IMR-90 (cell line): ENCODE measurements around the gene ZNF862. TPM values are rescaled to one million over a fixed set of nuclear protein-coding genes. Genes with fewer than 3 reads are reported as not detected.
"Not testable (repeated sequence)": the region's sequence is repeated elsewhere in the genome, so short reads cannot be mapped to it uniquely, and the experiment has no call there.

Experiments used
- ATAC-seq: fragments of 200-7000 bp; cut with Tn5 transposase; 2 replicates; pipeline ENCODE4 v1.9.1; 2020; ENCODE audit warnings: low read depth, mild to moderate bottlenecking, moderate library complexity
- BruUV-seq: library from RNA; stranded (reverse); fragments of 400-500 nt; replicated peaks from 2 replicates; lab custom pipeline; 2021; lab: Mats Ljungman, UMichigan
- CTCF ChIA-PET: fragments of 300-600 bp; formaldehyde crosslinking; extraction: SDS; loops from one replicate; lab custom pipeline; 2021; ENCODE audit warnings: antibody characterized with exemption; lab: Yijun Ruan, JAX
- POLR2A ChIA-PET: fragments of 300-600 bp; sonication (Branson Sonifier 250); formaldehyde crosslinking; loops from one replicate; lab custom pipeline; 2022; ENCODE audit warnings: antibody characterized with exemption; ENCODE audit not compliant: unreplicated experiment; lab: Charles Lee
- DNase-seq: peaks from one replicate; pipeline ENCODE4 v3.0.0; 2013
- H2AFZ ChIP-seq: replicated peaks from 2 replicates; pipeline ENCODE3; 2013; ENCODE audit warnings: low read length, mild to moderate bottlenecking; ENCODE audit not compliant: poor library complexity
- H2AK5ac ChIP-seq: 2 replicates; pipeline ENCODE4 v1.6.1; 2013; ENCODE audit warnings: low read depth, low read length, inconsistent platforms
- H2AK9ac ChIP-seq: replicated peaks from 2 replicates; pipeline ENCODE3; 2013; ENCODE audit warnings: mild to moderate bottlenecking, low read depth, low read length, moderate library complexity; ENCODE audit not compliant: poor library complexity
- H2BK120ac ChIP-seq: 2 replicates; pipeline ENCODE4 v1.6.1; 2013; ENCODE audit warnings: low read depth, low read length, inconsistent platforms
- H2BK15ac ChIP-seq: 3 replicates; pipeline ENCODE4 v1.6.1; 2013; ENCODE audit warnings: low read depth, low read length, inconsistent platforms
- H2BK20ac ChIP-seq: 2 replicates; pipeline ENCODE4 v1.6.1; 2013; ENCODE audit warnings: low read depth, mild to moderate bottlenecking, inconsistent platforms, low read length, moderate library complexity
- H2BK5ac ChIP-seq: 2 replicates; pipeline ENCODE4 v1.6.1; 2013; ENCODE audit warnings: mild to moderate bottlenecking, low read depth, low read length, inconsistent platforms; ENCODE audit not compliant: poor library complexity, severe bottlenecking
- H3K14ac ChIP-seq: replicated peaks from 2 replicates; pipeline ENCODE4 v1.6.1; 2013; ENCODE audit warnings: low read depth, low read length, inconsistent platforms
- H3K18ac ChIP-seq: 2 replicates; pipeline ENCODE4 v1.6.1; 2013; ENCODE audit warnings: low read depth, low read length, control low read depth
- H3K23ac ChIP-seq: 2 replicates; pipeline ENCODE4 v1.6.1; 2013; ENCODE audit warnings: low read depth, low read length, inconsistent platforms
- H3K27ac ChIP-seq: 2 replicates; pipeline ENCODE4 v1.5.1; 2013; ENCODE audit warnings: mild to moderate bottlenecking, control low read depth, low read length; ENCODE audit not compliant: insufficient read depth
- H3K27me3 ChIP-seq: 2 replicates; pipeline ENCODE4 v1.6.1; 2013; ENCODE audit warnings: low read length; ENCODE audit not compliant: control insufficient read depth, insufficient read depth
- H3K36me3 ChIP-seq: 2 replicates; pipeline ENCODE4 v1.6.1; 2013; ENCODE audit warnings: low read length, mixed read lengths; ENCODE audit not compliant: control insufficient read depth, insufficient read depth
- H3K4ac ChIP-seq: 2 replicates; pipeline ENCODE4 v1.6.1; 2013; ENCODE audit warnings: low read depth, low read length, inconsistent platforms
- H3K4me1 ChIP-seq: 2 replicates; pipeline ENCODE4 v1.6.1; 2013; ENCODE audit warnings: low read length, mixed read lengths; ENCODE audit not compliant: control insufficient read depth, insufficient read depth
- H3K4me2 ChIP-seq: 2 replicates; pipeline ENCODE4 v1.6.1; 2013; ENCODE audit warnings: low read depth, mild to moderate bottlenecking, control low read depth, low read length, moderate library complexity
- H3K4me3 ChIP-seq: 2 replicates; pipeline ENCODE4 v1.5.1; 2013; ENCODE audit warnings: low read depth, mild to moderate bottlenecking, control low read depth, low read length, moderate library complexity; ENCODE audit not compliant: insufficient read depth
- H3K56ac ChIP-seq: 2 replicates; pipeline ENCODE4 v1.6.1; 2013; ENCODE audit warnings: low read length, inconsistent platforms; ENCODE audit not compliant: insufficient read depth; ENCODE audit errors: extremely low read depth
- H3K79me1 ChIP-seq, 2 experiments: 2 replicates each; pipeline ENCODE4 v1.6.1; 2013; ENCODE audit warnings: low read length in 2 of 2, inconsistent platforms in 1 of 2, low read depth in 1 of 2
- H3K9ac ChIP-seq: 2 replicates; pipeline ENCODE4 v1.6.1; 2013; ENCODE audit warnings: low read depth, low read length, control low read depth
- H3K9me1 ChIP-seq: 2 replicates; pipeline ENCODE4 v1.6.1; 2013; ENCODE audit warnings: low read length, inconsistent platforms; ENCODE audit not compliant: insufficient read depth
- H3K9me3 ChIP-seq: 2 replicates; pipeline ENCODE4 v1.6.1; 2013; ENCODE audit warnings: low read length; ENCODE audit not compliant: control insufficient read depth, insufficient read depth
- H4K20me1 ChIP-seq: 2 replicates; pipeline ENCODE4 v1.6.1; 2013; ENCODE audit warnings: low read length, inconsistent platforms; ENCODE audit not compliant: insufficient read depth
- H4K5ac ChIP-seq: 2 replicates; pipeline ENCODE4 v1.6.1; 2013; ENCODE audit warnings: mild to moderate bottlenecking, low read depth, low read length, control low read depth
- H4K8ac ChIP-seq, 2 experiments: 2 replicates each; pipeline ENCODE4 v1.6.1; 2013; ENCODE audit warnings: low read depth in 2 of 2, low read length in 2 of 2, control low read depth in 1 of 2, inconsistent platforms in 1 of 2
- H4K91ac ChIP-seq: 2 replicates; pipeline ENCODE4 v1.6.1; 2013; ENCODE audit warnings: low read depth, low read length, inconsistent platforms; ENCODE audit not compliant: insufficient read depth
- WGBS, 2 experiments: methylation state at CpG; one replicate each; pipeline versions ENCODE4 v1.1.5 to v1.1.7; 2013; ENCODE audit warnings: missing lambda C conversion rate in 2 of 2; ENCODE audit not compliant: insufficient read length in 1 of 2; ENCODE audit errors: extremely low coverage in 2 of 2; 5-methylcytosine and 5-hydroxymethylcytosine counted together
- dilution Hi-C: fragments of 300-500 bp; cut with HindIII; formaldehyde crosslinking; loops from one replicate; pipeline ENCODE4 v1.14.3; 2018; ENCODE audit warnings: low sequenced_read_pairs; ENCODE audit not compliant: unreplicated experiment
- in situ Hi-C: fragments of 300-500 bp; cut with MboI; formaldehyde crosslinking; loops from 3 replicates; pipeline ENCODE4 v1.14.3; 2019; ENCODE audit warnings: low sequenced_read_pairs, inconsistent platforms, mixed read lengths
- intact Hi-C: fragments of 100-400 bp; cut with micrococcal nuclease; formaldehyde crosslinking; loops from 2 replicates; pipeline ENCODE4 v1.10.0; 2022
- polyA plus RNA-seq, 3 experiments: library from polyadenylated mRNA; depleted of rRNA; stranded (reverse); fragments of >200 nt; gene quantifications; 2 replicates each; pipeline ENCODE4 v1.2.3, GENCODE V29; 2012; ENCODE audit warnings: low replicate concordance in 1 of 3
- total RNA-seq: library from RNA; depleted of rRNA; stranded (reverse); fragments of >200 nt; gene quantifications from 2 replicates; pipeline ENCODE4 v1.2.3, GENCODE V29; 2012

ZNF862 gene
- total and polyA plus RNA-seq, 2 of the 4 experiments (the other 2 are of a cell fraction): 5.9 to 10.8 TPM

- H3K23ac ChIP-seq, H3K18ac ChIP-seq, intact Hi-C loops, H2AK5ac ChIP-seq, H4K20me1 ChIP-seq, H4K91ac ChIP-seq, H2BK5ac ChIP-seq, H2AK9ac ChIP-seq, ATAC-seq, H3K56ac ChIP-seq, H3K9me1 ChIP-seq, POLR2A ChIA-PET, H2AFZ ChIP-seq, H3K79me1 ChIP-seq, dilution Hi-C loops, H3K27ac ChIP-seq, CTCF ChIA-PET, H3K36me3 ChIP-seq, H3K14ac ChIP-seq, H3K4ac ChIP-seq, H2BK120ac ChIP-seq, H3K9me3 ChIP-seq, DNase-seq, H3K9ac ChIP-seq, in situ Hi-C loops, H3K4me3 ChIP-seq, H2BK20ac ChIP-seq, H3K4me2 ChIP-seq, BruUV-seq, H4K5ac ChIP-seq, H4K8ac ChIP-seq, H2BK15ac ChIP-seq, H3K4me1 ChIP-seq, H3K27me3 ChIP-seq: not testable (repeated sequence)
- no CpG with 5 or more reads among the region's 6 CpGs for WGBS, 2 experiments
Observed at GRCh38 chr7:149907776-149908376, 69.7 kb downstream of the ZNF862 start.

GRCh38 chr7:149910219-149910618 is 72.0 kb downstream of the ZNF862 start:
- DNase-seq, H3K27me3 ChIP-seq, CTCF ChIA-PET, H3K23ac ChIP-seq, H2BK15ac ChIP-seq, POLR2A ChIA-PET, H3K9me1 ChIP-seq, H4K8ac ChIP-seq, BruUV-seq, H4K91ac ChIP-seq, H4K5ac ChIP-seq, H4K20me1 ChIP-seq, H3K4me2 ChIP-seq, H2AK9ac ChIP-seq, H2BK120ac ChIP-seq, dilution Hi-C loops, H2AK5ac ChIP-seq, H3K79me1 ChIP-seq, H3K4me1 ChIP-seq, H3K36me3 ChIP-seq, in situ Hi-C loops, H2BK20ac ChIP-seq, H3K4ac ChIP-seq, H3K14ac ChIP-seq, H3K9me3 ChIP-seq, H3K4me3 ChIP-seq, H2BK5ac ChIP-seq, H3K9ac ChIP-seq, H3K27ac ChIP-seq, intact Hi-C loops, H3K56ac ChIP-seq, ATAC-seq, H3K18ac ChIP-seq, H2AFZ ChIP-seq: not testable (repeated sequence)
- WGBS, 2 experiments: no CpG with 5 or more reads among the region's 9 CpGs
